Activated gamma-delta T cell treated with anti-CD3 and anti-CD28 coated beads, Interleukin-2, amount 50 U/mL, for 16 hours (primary cell): ENCODE data around the gene AFP.

Experiments
- DNase-seq: peaks from one replicate; pipeline ENCODE4 v3.0.0-alpha.2; 2020; ENCODE audit warnings: low read depth

AFP gene

DNA sequence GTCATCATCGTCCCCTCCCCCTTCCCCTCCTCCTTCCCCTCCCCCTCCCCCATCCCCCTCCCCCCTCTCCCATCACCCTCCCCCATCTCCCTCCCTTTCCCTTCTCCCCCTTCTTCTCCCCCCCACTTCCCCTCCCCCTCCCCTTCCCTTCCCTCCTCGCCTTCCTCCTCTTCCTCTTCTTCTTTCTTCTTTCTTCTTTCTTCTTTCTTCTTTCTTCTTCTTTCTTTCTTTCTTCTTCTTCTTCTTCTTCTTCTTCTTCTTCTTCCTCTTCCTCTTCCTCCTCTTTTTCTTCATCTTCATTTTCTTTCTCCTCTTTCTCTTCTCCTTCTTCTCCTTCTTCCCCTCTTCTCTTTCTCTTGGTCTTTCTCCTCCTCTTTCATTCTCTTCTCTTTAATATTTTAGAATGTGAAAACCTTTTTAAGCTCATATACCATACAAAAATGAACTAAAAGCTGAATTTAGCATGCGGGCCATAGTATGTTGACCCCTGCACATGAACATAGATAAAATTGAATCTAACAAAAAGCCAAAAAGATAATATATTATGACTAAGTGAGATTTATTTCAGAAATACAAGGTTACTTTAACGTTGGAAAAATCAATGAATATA lies 25.0 kb downstream of the AFP start:
- DNase-seq, result no peak

GRCh38 chr4:73468170-73468569 lies 32.1 kb downstream of the AFP start:
- DNase-seq, result no peak

DNA sequence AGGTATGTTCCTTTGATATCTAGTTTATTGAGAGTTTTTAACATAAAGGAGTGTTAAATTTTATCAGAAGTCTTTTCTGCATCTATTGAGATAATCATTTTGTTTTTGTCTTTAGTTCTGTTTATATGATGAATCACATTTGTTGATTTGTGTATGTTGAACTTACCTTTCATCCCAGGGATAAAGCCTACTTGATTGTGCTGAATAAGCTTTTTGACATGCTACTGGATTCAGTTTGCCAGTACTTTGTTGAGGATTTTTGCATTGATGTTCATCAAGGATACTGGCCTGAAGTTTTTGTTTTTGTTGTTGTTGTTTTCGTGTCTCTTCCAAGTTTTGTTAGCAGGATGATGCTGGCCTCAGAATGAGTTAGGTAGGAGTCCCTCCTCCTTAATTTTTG lies 34.7 kb downstream of the AFP start:
- no peak for DNase-seq

- DNase-seq, result no peak
These were observed 41.2 kb downstream of the AFP start for GRCh38 chr4:73477176-73477575.

GRCh38 chr4:73479323-73479722 lies 43.3 kb downstream of the AFP start:
- DNase-seq, result no peak

DNA sequence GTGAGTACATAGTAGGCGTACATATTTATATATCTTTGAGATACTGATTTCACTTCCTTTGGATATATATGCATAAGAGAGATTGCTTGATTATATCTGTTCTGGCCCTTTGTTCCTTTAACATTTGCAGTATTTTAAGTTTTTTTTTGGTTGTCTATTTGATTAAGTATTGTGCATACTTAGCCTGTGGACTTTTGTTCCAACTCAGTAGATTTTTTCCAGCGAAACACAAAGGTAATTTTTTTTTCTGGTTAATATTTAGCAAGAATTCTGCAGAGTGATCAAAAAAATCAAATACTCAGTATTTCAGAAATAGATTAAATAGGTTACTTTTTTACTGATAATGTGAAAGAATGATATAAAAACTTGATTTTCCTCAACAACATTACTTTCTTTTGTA lies 45.3 kb downstream of the AFP start, which contains the start of gene AFM:
AFM (plus strand) TSS at position 388 of the 400 bp plus-strand sequence. CDS start 31 bp downstream, outside the sequence.
- no peak for DNase-seq

DNA sequence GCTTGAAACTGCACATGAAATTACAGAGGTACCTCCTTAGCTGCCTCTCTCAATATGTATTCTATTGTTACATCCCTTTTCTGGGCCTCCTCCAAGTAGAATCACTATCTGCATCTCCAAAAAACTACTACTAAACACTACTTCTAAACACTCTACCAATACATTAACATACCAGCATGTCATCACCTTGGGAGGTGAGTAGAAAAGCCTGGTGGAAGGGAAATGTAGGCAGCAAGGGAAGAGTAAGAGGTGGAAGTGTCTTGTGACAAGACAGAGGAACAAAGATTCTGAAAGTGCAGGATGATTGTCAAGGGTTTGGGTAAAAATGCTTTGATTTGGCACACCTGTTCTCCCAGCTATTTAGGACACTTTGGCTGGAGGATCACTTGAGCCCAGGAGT lies 49.1 kb downstream of the AFP start:
- no peak for DNase-seq

- no peak for DNase-seq
These were observed 49.6 kb downstream of the AFP start for GRCh38 chr4:73485596-73485995.

- no peak for DNase-seq
These were observed 50.5 kb downstream of the AFP start for GRCh38 chr4:73486497-73486896.

DNA sequence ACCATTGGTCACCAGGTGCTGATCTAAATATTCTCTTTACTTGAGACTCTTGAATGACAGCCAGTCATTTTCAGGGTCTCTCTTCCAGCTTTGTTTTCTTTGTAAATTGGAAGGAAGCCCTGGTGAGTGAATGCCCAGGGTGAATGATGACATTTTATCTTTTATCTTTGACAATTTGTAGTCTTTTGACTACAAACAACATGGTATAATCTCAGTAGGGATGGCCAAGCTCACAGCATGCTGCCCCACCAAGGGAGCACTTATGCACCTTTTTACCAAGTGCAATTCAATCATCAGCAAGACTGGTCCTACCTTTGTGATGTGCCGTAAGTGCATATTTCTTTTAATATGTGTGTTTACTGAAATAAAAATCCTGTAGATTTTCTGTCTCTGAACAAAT lies 51.2 kb downstream of the AFP start:
- no peak for DNase-seq

GRCh38 chr4:73499996-73500765 lies 64.2 kb downstream of the AFP start:
- no peak for DNase-seq

DNA sequence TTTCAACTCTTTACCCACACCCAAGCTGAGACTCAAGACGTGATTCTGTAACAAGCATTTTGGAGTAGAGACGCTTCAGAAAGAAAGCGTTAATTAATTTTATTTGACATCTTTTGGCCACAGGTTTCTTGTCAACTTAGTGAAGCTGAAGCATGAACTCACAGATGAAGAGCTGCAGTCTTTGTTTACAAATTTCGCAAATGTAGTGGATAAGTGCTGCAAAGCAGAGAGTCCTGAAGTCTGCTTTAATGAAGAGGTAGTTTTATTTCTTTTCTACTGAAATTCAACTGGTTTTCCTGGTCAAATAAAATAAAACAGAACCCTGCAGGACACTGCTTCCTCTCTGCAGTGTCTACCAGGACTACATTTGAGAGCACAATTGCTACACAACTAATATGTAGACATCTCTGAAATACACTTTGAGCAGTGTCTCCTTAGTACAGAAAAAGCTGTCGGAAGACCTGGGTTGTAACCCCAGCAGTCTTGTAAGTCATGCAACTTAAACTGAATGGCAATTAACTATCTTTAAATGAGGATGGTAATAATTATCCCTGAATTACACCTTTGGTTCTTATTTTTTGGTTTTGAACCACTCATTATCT lies 65.7 kb downstream of the AFP start:
- no peak for DNase-seq

DNA sequence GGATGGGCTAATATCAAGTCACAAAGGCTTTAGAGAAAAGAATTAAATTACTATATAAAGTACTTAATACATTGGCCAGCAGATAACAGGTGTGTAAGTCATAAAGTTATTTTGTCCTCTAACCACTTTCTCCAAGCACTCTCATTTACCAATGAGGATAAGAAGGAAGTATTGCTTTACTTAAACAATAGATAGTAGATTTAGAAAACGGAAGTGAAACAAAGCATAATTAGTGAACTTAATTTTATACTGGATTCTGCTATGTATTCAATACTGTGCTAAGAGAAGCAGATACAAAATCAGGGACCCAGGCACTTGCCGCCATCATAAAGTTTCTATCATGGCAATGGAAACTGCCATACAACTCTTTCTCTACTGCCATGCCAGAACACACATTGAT lies 69.5 kb downstream of the AFP start:
- DNase-seq, result no peak
